Measurements from ENCODE around the gene CHD2.
"Not testable (repeated sequence)": the region's sequence is repeated elsewhere in the genome, so short reads cannot be mapped to it uniquely, and the experiment has no call there.

Gene CHD2

GRCh38 chr15:92906020-92906419 lies 5.9 kb downstream of the CHD2 start:
- DNase-seq (ENCODE audit: low read depth, low spot score) = no peak

DNA sequence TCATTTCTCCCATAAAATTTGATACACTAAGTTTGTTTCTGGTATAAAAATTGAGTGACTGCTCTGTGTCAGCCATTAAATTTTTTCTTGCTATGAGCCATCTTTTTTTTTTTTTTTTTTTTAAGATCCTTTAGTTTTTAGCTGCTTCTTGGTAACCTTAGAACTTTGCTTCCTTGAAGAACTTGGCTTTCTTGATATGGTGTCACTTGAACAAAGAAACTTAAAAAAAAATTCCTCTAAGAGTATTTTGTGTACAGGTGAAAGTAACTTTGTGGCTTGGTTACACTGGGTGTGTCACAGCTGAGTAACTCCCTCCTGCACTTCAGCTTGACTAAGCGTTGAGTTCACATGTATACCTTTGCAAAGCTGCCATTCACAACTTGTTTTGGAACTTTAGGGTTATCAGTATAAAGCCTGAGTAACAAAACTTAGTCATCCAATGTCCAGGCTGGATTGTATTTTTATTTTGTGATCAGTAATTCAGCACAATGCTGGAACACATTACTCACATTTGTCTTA lies 6.5 kb downstream of the CHD2 start:
- DNase-seq (ENCODE audit: low read depth, low spot score) = peak; percentile 53

DNA sequence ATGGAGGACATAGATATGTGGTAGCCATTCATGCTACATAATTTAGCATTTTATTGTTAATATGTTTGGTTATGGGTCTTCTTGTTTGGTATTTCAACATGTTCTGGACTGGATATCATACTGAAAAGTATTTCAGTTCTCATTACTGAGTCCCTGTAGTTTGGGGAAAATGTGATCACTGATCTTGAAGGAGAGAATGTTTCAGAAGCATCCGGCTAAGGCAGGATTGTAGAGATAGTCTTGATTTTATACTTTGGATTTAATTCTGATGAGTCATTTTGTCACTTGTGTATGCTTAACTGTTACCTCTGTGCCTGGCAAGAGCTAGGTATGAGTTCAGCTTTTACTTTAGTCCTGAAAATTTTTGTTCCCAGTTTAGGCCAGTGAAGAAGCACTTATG lies 7.1 kb downstream of the CHD2 start:
- peak; percentile 42 for DNase-seq (ENCODE audit: low read depth, low spot score)

- DNase-seq (ENCODE audit: low read depth, low spot score) = peak; percentile 72
These were observed 8.0 kb downstream of the CHD2 start for GRCh38 chr15:92907896-92908712.

DNA sequence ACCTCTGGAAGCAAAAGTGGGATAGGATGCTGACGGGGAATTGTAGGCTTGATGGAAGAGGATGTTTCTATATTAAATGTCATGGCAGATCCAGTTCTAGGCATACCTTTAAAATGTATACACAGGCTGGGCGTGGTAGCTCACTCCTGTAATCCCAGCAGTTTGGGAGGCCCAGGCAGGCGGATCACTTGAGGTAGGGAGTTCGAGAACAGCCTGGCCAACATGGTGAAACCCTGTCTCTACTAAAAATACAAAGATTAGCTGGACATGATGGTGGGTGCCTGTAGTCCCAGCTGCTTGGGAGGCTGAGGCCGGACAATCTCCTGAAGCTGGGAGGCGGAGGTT lies 8.6 kb downstream of the CHD2 start:
- no peak for DNase-seq (ENCODE audit: low read depth, low spot score)

GRCh38 chr15:92909136-92909781 lies 9.1 kb downstream of the CHD2 start:
- DNase-seq (ENCODE audit: low read depth, low spot score) = peak; percentile 83

DNA sequence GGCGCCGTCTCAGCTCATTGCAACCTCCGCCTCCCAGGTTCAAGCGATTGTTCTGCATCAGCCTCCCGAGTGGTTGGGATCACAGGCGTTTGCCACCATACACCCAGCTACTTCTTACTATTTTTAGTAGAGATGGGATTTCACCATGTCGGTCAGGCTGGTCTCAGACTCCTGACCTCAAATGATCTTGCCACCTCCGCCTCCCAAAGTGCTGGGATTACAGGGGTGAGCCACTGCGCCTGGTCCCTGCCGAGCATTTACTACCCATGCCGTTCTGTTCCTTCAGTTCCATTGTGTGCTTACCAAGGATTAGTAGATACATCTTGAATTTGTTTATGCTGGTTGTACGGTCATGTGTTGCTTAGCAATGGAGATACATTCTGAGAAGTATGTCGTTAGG lies 10.3 kb downstream of the CHD2 start:
- no peak for DNase-seq (ENCODE audit: low read depth, low spot score)

DNA sequence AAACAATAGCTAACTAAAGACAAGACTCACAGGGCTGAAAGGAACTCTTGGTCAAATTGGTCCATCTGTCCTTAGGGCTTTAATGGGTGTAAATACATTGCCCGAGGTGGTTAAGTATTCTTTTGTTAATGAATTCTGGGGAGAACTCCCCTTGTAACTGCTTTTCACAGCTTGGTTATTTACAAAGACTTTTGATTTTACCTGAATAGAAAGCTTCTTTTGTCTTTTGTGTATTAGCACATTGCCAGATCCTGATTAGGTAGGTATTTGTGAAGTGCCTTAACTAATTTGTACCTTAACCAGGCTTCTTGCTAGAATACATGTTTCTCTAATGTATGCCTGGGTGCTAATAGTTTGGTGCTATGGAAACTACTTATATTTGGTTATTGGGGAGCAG lies 14.0 kb downstream of the CHD2 start:
- no peak for DNase-seq (ENCODE audit: low read depth, low spot score)

DNA sequence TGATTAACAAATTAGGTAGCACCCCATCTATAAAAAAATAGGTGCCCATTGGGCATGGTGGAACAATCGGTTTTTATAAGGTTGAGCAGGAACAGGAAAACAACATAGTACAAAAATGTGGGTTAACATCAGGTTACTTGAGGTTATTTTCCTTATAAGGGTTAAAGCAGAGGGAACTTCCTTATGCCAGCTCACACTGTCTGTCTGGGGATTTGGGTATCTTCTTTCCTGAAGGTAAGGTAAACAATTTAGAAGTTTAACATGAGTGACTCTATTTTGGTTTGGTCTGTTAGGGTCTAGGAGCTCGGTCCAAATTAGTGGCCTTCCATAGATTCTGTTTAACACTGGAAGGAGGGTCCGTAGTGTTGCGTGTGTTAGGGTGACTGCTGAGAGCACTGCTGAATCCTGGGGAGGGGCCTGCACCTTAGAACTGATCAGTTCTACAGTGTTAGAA lies 14.7 kb downstream of the CHD2 start:
- DNase-seq (ENCODE audit: low read depth, low spot score) = no peak

DNA sequence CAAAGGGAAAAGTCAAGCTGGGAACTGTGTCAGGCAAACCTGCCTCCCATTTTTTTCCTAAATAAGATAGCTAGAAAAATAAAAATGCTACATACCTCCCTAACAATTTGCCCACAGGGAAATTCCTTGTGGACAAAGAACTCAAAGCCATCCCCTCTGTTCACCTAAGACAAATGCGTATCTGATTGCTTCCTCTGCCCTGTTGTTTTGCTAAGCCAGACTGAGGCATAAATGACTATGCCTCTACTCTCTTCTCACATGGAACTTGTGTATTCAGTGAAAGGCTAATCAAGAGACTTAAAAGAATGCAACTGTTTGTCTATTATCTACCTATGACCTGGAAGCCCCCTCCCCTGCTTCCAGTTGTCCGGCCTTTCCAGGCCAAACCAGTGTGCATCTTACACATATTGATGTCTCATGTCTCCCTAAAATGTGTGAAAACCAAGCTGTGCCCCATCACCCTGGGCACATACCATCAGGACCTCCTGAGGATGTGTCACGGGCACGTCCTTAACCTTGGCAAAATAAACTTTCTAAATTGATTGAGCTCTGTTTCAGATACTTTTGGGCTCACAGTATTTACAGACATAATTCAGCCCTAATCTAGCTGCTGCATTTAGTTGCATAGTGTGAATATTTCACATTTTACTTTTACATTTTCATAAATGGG lies 15.8 kb downstream of the CHD2 start:
- peak; percentile 71 for DNase-seq (ENCODE audit: low read depth, low spot score)

- peak; percentile 97 for DNase-seq (ENCODE audit: low read depth, low spot score)
These were observed 17.7 kb downstream of the CHD2 start for GRCh38 chr15:92917598-92918407.

- DNase-seq (ENCODE audit: low read depth, low spot score) = not testable (repeated sequence)
These were observed 18.8 kb downstream of the CHD2 start for GRCh38 chr15:92918881-92919280.

- DNase-seq (ENCODE audit: low read depth, low spot score) = no peak
These were observed 20.6 kb downstream of the CHD2 start for GRCh38 chr15:92920595-92921161.

GRCh38 chr15:92921215-92922131 lies 21.3 kb downstream of the CHD2 start:
- no peak for DNase-seq (ENCODE audit: low read depth, low spot score)

DNA sequence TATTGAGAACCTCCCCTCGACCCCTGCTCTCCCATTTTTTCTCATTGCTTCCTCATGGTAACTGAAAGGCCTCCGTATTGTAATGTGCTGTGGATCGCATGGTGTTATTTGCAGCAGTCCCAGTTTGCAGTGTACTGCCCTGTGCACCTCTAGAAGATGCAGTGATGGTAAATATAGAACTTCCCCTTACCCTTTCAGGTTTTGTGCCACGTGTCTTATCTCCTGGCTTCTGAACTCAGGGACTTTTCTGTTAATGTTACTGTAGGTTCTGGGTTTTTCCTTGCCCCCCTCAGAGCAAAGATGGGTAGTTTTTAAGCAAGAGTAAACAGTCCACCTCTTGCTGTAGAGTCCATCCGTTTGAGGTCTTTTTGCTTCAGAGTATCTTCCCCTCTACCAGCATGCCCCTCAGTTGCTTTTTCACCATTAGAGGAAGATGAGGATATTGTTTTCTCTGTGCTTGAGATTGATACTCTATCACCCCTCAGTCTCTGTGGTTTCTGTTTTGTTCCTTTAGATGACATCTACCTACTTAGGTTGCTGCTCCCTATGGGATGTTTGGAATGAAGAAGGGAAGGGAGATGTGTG lies 22.4 kb downstream of the CHD2 start:
- DNase-seq (ENCODE audit: low read depth, low spot score) = no peak

DNA sequence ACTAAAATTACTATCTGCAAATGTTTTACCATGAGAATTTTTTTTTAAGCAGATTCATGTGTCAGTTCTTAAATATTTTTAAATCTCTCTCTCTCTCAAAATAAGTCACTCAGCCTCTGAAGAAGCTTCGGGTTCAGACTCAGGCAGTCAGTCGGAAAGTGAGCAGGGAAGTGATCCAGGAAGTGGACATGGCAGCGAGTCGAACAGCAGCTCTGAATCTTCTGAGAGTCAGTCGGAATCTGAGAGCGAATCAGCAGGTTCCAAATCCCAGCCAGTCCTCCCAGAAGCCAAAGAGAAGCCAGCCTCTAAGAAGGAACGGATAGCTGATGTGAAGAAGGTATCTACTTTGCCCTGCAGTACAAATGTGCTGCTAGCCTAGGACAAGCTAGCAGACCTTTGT lies 24.1 kb downstream of the CHD2 start:
- no peak for DNase-seq (ENCODE audit: low read depth, low spot score)

DNA sequence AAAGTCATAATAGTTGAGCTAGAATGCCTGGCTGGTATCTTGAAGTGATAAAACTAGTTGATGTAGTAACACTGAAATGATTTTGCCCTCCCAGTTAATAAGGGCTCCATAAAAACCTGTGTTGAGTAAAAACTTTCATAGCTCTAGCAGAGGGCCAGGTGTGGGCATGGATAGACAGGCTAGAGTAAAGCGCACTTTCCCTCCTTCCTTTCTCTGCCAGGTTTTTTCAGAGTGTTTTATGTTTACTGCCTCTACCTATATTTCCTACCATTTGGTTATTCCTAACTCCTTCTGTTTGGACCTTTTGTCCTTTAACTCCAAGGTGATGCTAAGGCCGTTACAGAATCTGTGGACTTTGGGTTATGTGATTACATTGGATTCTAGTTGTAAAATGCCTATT lies 25.3 kb downstream of the CHD2 start:
- no peak for DNase-seq (ENCODE audit: low read depth, low spot score)

DNA sequence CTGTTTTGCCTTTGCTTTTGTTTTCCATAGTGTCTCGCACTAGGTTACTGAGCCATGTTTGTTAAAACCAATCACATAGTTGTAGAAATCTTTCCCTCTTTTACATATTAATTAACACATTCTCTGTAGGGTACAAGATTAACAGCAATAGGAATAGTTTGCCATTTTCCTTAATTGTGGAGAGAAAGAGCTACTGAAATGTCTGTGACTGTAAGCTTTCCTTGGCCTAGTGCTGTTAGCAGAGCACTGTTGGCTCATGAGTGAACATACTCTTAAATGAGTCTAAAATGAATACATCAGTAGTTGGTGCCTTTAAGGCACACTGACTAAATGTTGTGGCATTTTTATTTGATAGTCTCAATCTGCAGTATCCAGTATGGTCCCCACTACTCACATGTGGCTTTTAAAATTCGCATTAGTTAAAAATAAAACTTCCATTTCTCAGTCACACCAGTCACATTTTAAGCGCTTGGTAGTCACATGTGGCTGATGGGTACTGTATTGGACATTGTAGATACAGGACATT lies 28.2 kb downstream of the CHD2 start:
- DNase-seq (ENCODE audit: low read depth, low spot score) = no peak

DNA sequence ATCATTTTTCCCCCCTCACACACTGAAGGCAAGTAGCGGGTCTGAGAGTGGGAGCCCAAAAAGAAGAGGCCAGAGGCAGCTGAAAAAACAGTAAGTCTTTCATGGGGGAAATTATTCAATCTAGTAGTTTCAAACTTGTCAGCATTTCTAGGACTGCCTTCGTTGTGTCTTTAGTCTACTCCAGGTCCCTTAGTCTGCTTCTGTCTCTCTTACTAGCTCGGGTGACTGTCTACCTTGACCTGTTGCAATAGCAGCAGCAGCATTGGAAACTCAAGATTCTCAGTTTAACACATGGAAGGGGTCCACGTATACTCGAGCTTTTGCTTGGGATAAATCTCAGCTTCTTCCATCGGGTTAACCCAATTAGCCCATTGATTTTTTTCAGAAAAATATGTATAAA lies 28.9 kb downstream of the CHD2 start:
- no peak for DNase-seq (ENCODE audit: low read depth, low spot score)

Data from astrocyte of the hippocampus (primary cell).